Transverse colon (tissue), 4 donors: ENCODE results near the gene SERINC1. TPM values are rescaled to one million over a fixed set of nuclear protein-coding genes. Genes with fewer than 3 reads are reported as not detected.

ENCODE experiments used
- DNase-seq: peaks from one replicate; pipeline ENCODE4 v3.0.0-alpha.2; 2019
- H3K27ac ChIP-seq, 4 donors: fragments of 200-600 bp; sonication (generic); 2 replicates each; pipeline ENCODE4 v1.5.1; 2016 to 2018; ENCODE audit warnings: inconsistent platforms in 4 of 4
- H3K27me3 ChIP-seq: fragments of 200-600 bp; sonication (generic); 2 replicates; pipeline ENCODE4 v1.5.1; 2017; ENCODE audit warnings: inconsistent platforms
- H3K36me3 ChIP-seq, 4 donors: fragments of 200-600 bp; sonication (generic); 2 replicates each; pipeline ENCODE4 v1.5.1; 2017 to 2019; ENCODE audit warnings: inconsistent platforms in 4 of 4
- H3K4me1 ChIP-seq, 4 donors: fragments of 200-600 bp; sonication (generic); 2 replicates each; pipeline ENCODE4 v1.5.1; 2017 to 2020; ENCODE audit warnings: inconsistent platforms in 4 of 4
- H3K4me3 ChIP-seq, 4 donors: fragments of 200-600 bp; sonication (generic); 1 replicate in 1 of 4; 2 replicates in 3 of 4; pipeline versions ENCODE4 v1.5.1 to v1.6.1; 2017 to 2019; ENCODE audit warnings: inconsistent platforms in 4 of 4
- H3K9me3 ChIP-seq, 2 donors: fragments of 200-600 bp; sonication (generic); 2 replicates each; pipeline ENCODE4 v1.5.1; 2017 to 2019; ENCODE audit warnings: inconsistent platforms in 2 of 2
- EP300 ChIP-seq: sonication (generic); formaldehyde crosslinking; IDR thresholded peaks from one replicate; pipeline ENCODE4 v1.6.1; 2017; ENCODE audit warnings: antibody characterized with exemption, low read depth
- POLR2A ChIP-seq: fragments of 450-650 bp; IDR thresholded peaks from one replicate; pipeline ENCODE4 v1.6.1; 2016; ENCODE audit warnings: antibody characterized with exemption, mild to moderate bottlenecking, moderate library complexity
- POLR2AphosphoS5 ChIP-seq, 3 donors: sonication (generic); formaldehyde crosslinking; IDR thresholded peaks; one replicate each; pipeline ENCODE4 v1.6.1; 2016; ENCODE audit warnings: antibody characterized with exemption in 3 of 3
- WGBS, 2 donors: methylation state at CpG; one replicate each; pipeline ENCODE4 v1.1.5; 2018; ENCODE audit warnings: low coverage in 1 of 2; 5-methylcytosine and 5-hydroxymethylcytosine counted together
- in situ Hi-C, 4 donors: fragments of 200-750 bp; cut with MboI; loops; one replicate each; pipeline versions ENCODE4 v1.15.0 to v1.15.1; 2017; ENCODE audit warnings: low sequenced_read_pairs in 3 of 4, low pct_ligation_motif_present in 1 of 4, low pct_unique_long_range_greater_than_20kb in 1 of 4
- intact Hi-C: fragments of 100-400 bp; cut with DNase I; formaldehyde crosslinking; loops from one replicate; pipeline ENCODE4 v1.15.1; 2023; ENCODE audit warnings: low total_unique reads
- total RNA-seq, 4 donors: library from RNA; depleted of rRNA; stranded (reverse); fragments of >200 nt; gene quantifications; one replicate each; pipeline ENCODE4 v1.1.0, GENCODE V29; 2016
- TF ChIP-seq, protein P1 (sequence below), 5 experiments: fragments of 200-600 bp in 3 of 5; fragments of 450-650 bp in 2 of 5; sonication (generic) in 3 of 5; IDR thresholded peaks; 1 replicate in 2 of 5; 2 replicates in 3 of 5; pipeline ENCODE4 v1.5.1; 2016 to 2017; ENCODE audit warnings: antibody characterized with exemption in 5 of 5, inconsistent platforms in 3 of 5, mild to moderate bottlenecking in 2 of 5, moderate library complexity in 1 of 5

Gene SERINC1
- total RNA-seq, 4 donors from 2014 or later, result 32.6 to 138 (median 87.0) TPM

- H3K4me1 ChIP-seq, result peaks cover 0 to 4% (median 0%) of the 10 kb centered on the region in 4 donors
- WGBS, 2 donors, result 77% methylated on average over 3 of the region's 3 CpGs; no CpG with 5 or more reads in 1 of the 2 donors
- in situ Hi-C loops (loop anchor here in 1 of 4 donors (10.0 to 25.0 kb wide), 2 partner anchors 229 to 342 kb away; no protein-coding TSS in a partner anchor), intact Hi-C loops (no loop called here)
- no peak for TF ChIP-seq POLR2A
- TF ChIP-seq EP300, result no peak
- TF ChIP-seq, protein P1, sequence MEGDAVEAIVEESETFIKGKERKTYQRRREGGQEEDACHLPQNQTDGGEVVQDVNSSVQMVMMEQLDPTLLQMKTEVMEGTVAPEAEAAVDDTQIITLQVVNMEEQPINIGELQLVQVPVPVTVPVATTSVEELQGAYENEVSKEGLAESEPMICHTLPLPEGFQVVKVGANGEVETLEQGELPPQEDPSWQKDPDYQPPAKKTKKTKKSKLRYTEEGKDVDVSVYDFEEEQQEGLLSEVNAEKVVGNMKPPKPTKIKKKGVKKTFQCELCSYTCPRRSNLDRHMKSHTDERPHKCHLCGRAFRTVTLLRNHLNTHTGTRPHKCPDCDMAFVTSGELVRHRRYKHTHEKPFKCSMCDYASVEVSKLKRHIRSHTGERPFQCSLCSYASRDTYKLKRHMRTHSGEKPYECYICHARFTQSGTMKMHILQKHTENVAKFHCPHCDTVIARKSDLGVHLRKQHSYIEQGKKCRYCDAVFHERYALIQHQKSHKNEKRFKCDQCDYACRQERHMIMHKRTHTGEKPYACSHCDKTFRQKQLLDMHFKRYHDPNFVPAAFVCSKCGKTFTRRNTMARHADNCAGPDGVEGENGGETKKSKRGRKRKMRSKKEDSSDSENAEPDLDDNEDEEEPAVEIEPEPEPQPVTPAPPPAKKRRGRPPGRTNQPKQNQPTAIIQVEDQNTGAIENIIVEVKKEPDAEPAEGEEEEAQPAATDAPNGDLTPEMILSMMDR (IDR thresholded peaks at IDR 0.05), result no peak
- TF ChIP-seq POLR2AphosphoS5 (IDR thresholded peaks at IDR 0.05), result no peak
- H3K27ac ChIP-seq, result no peak overlapping the region
- no peak for DNase-seq
- no peaks in the 10 kb centered on the region for H3K27me3 ChIP-seq
- no peaks in the 10 kb centered on the region for H3K36me3 ChIP-seq
- H3K4me3 ChIP-seq, result no peak overlapping the region
- H3K9me3 ChIP-seq, result peaks cover 0 to 10% of the 10 kb centered on the region in 2 donors
Observed at GRCh38 chr6:122495612-122496011, 24.0 kb upstream of the SERINC1 start.

DNA sequence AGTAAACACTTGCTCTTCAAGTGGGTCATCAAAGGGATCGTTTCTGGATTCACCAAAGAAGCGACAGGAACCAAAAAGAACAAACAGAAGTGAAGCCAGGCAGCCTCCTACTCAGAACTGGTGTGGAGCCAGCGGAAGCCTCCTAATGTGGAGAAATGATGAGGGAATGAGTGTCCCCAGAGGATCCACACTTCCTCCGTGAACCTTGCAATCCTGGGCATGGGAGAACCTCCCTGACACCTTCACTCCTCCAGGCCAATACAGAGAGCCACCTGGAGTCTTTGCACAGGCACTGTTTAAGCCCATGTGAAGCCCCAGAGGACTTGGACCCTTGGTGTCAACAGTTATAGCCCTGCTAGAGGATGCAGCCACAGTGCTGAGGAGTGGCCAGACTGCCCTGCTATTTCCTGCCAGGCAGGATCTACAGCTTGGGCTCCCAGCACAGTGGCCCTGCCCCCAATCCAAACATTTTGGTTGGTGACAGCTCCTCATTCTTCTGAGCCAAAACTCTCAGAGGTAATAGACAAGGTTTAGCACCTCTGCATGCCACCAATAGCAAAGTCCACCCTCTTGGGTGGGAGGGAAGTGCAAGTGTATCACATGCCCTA lies 23.2 kb upstream of the SERINC1 start:
- WGBS, 2 donors, result 71 to 86% methylated on average over 1 to 4 of the region's 4 CpGs
- Histone ChIP-seq H3K27me3 (no peaks in the 10 kb centered on the region), H3K4me3 (no peak overlapping the region), H3K4me1 (peaks cover 0 to 4% (median 0%) of the 10 kb centered on the region in 4 donors), H3K36me3 (no peaks in the 10 kb centered on the region), H3K27ac (no peak overlapping the region), H3K9me3 (peaks cover 0 to 9% of the 10 kb centered on the region in 2 donors)
- intact Hi-C loops (no loop called here), in situ Hi-C loops (loop anchor here in 1 of 4 donors (10.0 to 25.0 kb wide), 2 partner anchors 230 to 343 kb away; no protein-coding TSS in a partner anchor)
- DNase-seq, result peak; percentile 12
- TF ChIP-seq EP300 (no peak), POLR2A (no peak), POLR2AphosphoS5 (IDR thresholded peaks at IDR 0.05) (no peak)
- TF ChIP-seq, protein P1 (IDR thresholded peaks at IDR 0.05), result no peak

- peaks cover 0 to 4% (median 0%) of the 10 kb centered on the region in 4 donors for H3K4me1 ChIP-seq
- peaks cover 0 to 8% of the 10 kb centered on the region in 2 donors for H3K9me3 ChIP-seq
- no peaks in the 10 kb centered on the region for H3K36me3 ChIP-seq
- peak; percentile 77 for DNase-seq
- no peak overlapping the region for H3K4me3 ChIP-seq
- intact Hi-C loops, result no loop called here
- WGBS, 2 donors, result 18 to 23% methylated on average over 7 of the region's 7 CpGs
- no peak overlapping the region for H3K27ac ChIP-seq
- in situ Hi-C loops, result loop anchor here in 1 of 4 donors (10.0 to 25.0 kb wide), 2 partner anchors 233 to 345 kb away; no protein-coding TSS in a partner anchor
- TF ChIP-seq POLR2AphosphoS5 (IDR thresholded peaks at IDR 0.05), result no peak
- no peak for TF ChIP-seq POLR2A
- TF ChIP-seq, protein P1 (IDR thresholded peaks at IDR 0.05), result peak; percentile 65 to 88 (median 77)
- no peak for TF ChIP-seq EP300
- H3K27me3 ChIP-seq, result no peaks in the 10 kb centered on the region
Observed at GRCh38 chr6:122491919-122492555, 20.4 kb upstream of the SERINC1 start.

DNA sequence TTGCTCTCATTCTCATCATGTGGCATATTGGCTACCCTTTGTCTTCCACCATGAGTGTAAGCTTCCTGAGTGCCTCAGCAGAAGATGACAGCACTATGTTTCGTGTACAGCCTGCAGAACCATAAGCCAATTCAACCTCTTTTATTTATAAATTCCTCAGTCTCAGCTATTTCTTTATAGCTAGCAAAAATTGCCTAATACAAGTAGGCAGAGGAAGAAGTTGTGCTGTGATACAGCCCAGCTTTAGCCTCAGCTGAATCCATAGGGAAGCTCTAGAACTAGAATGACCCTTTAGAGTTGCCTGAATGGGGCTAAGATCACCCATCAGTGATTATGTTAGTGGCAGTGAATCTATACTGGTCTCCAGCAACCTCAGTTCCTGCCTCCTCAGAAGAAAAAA lies 19.0 kb upstream of the SERINC1 start:
- no peak overlapping the region for H3K27ac ChIP-seq
- in situ Hi-C loops (loop anchor here in 1 of 4 donors (10.0 to 25.0 kb wide), 2 partner anchors 234 to 347 kb away; no protein-coding TSS in a partner anchor), intact Hi-C loops (no loop called here)
- no peaks in the 10 kb centered on the region for H3K36me3 ChIP-seq
- no peaks in the 10 kb centered on the region for H3K9me3 ChIP-seq
- TF ChIP-seq, protein P1 (IDR thresholded peaks at IDR 0.05), result no peak
- TF ChIP-seq POLR2A (no peak), POLR2AphosphoS5 (IDR thresholded peaks at IDR 0.05) (no peak), EP300 (no peak)
- peaks cover 0 to 4% (median 0%) of the 10 kb centered on the region in 4 donors for H3K4me1 ChIP-seq
- DNase-seq, result no peak
- 57 to 87% methylated on average over 1 of the region's 1 CpG for WGBS, 2 donors
- no peak overlapping the region for H3K4me3 ChIP-seq
- H3K27me3 ChIP-seq, result no peaks in the 10 kb centered on the region
